ES-I3 (cell line): Measurements from ENCODE around the gene TTC27.
"Not testable (repeated sequence)": the region's sequence is repeated elsewhere in the genome, so short reads cannot be mapped to it uniquely, and the experiment has no call there.

Source experiments
- H3K36me3 ChIP-seq: 2 replicates; pipeline ENCODE4 v1.6.1; 2013; ENCODE audit warnings: mild to moderate bottlenecking, low read length, control low read depth, moderate library complexity; ENCODE audit not compliant: insufficient read depth
- H3K4me1 ChIP-seq: 2 replicates; pipeline ENCODE4 v1.6.1; 2013; ENCODE audit warnings: mild to moderate bottlenecking, control low read depth, low read length; ENCODE audit not compliant: insufficient read depth
- H3K9ac ChIP-seq: 2 replicates; pipeline ENCODE4 v1.6.1; 2013; ENCODE audit warnings: low read depth, mild to moderate bottlenecking, low read length, moderate library complexity
- H3K9me3 ChIP-seq: 2 replicates; pipeline ENCODE4 v1.6.1; 2013; ENCODE audit warnings: mild to moderate bottlenecking, low read length, moderate library complexity; ENCODE audit not compliant: control insufficient read depth, insufficient read depth

TTC27 gene

DNA sequence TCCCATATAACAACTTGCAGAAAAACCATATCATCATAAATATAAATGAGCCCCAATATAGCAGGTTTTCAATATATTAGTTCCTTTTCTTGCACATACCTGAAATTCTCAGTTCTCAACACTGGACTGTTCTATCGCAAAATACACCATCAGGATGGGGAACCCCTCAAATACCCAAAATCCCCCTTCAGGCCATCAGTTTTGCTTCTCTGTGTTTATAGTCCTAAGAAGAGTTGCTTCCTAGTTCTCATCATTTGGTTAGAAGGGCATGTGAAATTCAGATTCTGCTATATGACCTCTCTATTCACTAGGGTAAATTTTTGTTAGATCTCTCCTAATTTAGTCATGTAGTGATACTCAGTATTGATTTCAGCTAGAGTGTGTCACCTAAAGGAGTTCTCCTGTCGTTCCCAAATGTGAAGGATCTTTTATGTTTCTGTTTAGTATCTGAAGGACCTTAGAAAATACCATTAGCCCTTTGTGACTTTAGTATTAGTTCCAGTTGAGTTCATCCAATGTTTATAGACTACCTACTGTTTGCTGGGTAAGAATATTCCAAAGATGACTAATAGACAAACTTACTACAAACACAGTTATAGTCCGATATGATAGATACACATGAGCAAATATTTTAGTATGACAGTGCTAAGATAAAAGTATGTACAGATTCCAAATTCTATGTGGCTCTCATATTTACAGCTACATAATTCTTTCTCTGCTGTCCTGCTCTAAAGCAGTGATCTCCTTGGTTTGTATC, 115.8 kb downstream of the TTC27 start:
- no peak overlapping the region for H3K9ac ChIP-seq

DNA sequence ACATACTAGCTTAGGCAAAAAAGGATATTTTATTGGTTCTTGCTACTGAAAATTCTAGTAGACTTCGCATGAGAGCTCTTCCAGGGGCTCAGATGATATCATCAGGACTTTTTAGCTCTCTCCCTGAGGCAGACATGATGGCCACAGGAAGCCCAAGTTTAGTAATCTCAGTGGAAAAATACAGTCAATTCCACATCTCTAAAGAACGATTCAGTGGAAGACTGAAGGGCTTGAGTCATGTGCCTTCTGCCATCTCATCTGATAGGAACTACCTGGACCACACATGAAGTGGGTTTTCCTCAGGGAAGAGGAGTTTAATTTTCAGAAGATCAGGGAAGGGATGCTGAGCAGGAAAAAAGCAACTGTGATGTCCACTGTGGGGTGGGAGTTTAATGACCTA, 117.3 kb downstream of the TTC27 start:
- H3K9ac ChIP-seq, result no peak overlapping the region
- no peaks in the 10 kb centered on the region for H3K36me3 ChIP-seq
- no peaks in the 10 kb centered on the region for H3K4me1 ChIP-seq
- no peaks in the 10 kb centered on the region for H3K9me3 ChIP-seq

More for the DNA sequence above, 115.8 kb downstream of the TTC27 start:
- H3K36me3 ChIP-seq, result no peaks in the 10 kb centered on the region
- H3K9me3 ChIP-seq, result no peaks in the 10 kb centered on the region
- H3K4me1 ChIP-seq, result no peaks in the 10 kb centered on the region

DNA sequence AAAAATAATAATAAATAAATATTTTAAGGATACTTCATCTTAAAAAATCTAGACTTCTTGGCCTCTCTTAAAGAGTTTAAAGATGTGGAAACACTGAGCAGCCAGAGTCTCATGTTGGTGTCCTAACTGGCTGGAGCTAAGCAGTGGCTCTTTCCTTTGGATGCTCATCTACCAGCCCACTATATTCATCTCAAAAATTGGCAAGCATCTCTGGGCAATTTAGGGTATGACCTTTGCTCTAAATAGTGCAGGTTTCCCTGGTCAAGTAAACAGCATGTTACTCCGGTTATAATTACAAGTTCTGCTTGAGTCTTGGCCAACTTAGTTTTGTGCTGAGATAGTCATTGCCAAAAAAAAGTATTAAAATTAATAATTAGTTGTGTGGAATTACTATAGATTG, 117.8 kb downstream of the TTC27 start:
- Histone ChIP-seq H3K9ac (no peak overlapping the region), H3K4me1 (no peaks in the 10 kb centered on the region), H3K36me3 (no peaks in the 10 kb centered on the region), H3K9me3 (no peaks in the 10 kb centered on the region)

DNA sequence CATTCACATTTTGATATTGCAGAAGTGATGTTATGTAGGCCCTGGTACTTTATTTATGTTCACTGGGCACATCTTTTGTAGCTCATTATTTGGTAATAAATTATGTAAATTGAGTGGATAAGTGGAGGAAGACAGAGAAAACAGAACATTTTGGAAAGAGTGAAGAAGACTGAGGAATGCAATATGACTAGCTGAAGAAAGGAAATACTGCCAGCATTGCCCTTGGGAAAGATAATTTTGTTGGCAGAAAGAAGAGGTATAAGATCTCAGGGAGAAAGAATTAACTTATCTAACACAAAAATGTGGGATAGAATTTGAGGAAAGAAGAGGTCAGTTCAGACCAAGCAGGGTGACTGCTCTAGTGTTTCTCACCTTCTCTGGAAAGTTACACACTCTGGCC, 118.8 kb downstream of the TTC27 start:
- Histone ChIP-seq H3K9me3 (no peaks in the 10 kb centered on the region), H3K9ac (no peak overlapping the region), H3K36me3 (no peaks in the 10 kb centered on the region), H3K4me1 (no peaks in the 10 kb centered on the region)

DNA sequence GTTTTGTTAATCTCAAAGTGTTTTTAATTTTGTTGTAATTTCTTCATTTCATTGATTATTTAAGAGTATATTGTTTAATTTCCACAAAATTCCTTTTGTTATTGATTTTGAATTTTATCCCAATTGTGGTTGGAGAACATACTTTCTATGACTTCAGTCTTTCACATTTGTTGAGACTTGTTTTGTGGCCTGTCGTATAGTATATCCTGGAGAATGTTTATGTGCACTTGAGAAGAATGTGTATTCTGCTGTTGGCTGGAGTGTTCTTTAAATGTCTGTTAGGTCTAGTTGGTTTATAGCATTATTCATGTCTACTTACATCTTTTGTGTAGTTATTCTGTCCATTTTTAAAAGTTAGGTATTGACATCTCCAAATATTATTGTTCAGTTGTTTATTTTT, 120.3 kb downstream of the TTC27 start:
- H3K4me1 ChIP-seq, result no peaks in the 10 kb centered on the region
- H3K36me3 ChIP-seq, result no peaks in the 10 kb centered on the region
- no peak overlapping the region for H3K9ac ChIP-seq
- no peaks in the 10 kb centered on the region; the same call in 1 of the 2 replicates for H3K9me3 ChIP-seq

DNA sequence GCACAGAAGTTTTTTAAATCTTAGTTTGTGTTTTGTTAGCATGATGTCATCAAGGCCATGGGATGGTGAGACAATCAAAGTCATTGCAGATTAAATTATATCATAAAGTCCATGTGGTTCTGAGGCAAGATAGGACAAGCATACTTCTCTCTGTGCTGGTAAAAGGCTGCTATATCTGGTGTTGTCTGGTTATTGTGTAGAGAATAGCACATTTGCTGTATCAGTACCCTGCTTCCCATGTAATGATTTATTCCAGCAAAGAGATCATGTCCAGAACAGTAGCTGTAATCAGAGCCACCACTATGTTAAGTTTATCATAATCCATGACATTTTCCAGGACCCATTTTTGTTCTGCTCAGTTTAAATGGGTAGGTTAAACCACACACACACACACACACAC, 123.0 kb downstream of the TTC27 start:
- H3K36me3 ChIP-seq, result no peaks in the 10 kb centered on the region
- no peaks in the 10 kb centered on the region; the same call in 1 of the 2 replicates for H3K9me3 ChIP-seq
- H3K4me1 ChIP-seq, result no peaks in the 10 kb centered on the region
- no peak overlapping the region for H3K9ac ChIP-seq

DNA sequence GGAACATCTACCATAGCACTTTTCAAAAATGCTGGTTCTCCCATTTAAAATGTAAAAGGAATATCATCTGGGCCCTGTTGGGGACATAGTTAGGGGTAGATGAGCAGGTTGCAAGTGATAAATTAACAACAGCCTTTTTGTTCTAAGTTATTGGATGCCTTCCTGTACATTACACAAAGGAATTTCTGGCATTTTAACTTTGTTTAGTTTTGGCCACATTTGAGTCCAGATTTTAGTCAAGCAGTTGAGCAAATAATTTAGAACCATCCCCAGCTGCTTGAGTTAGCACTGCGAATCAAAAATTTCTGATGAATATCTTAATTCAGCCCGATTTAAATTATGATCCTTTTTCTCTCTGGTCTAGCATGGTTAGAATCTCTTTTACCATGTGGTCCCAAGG, 124.4 kb downstream of the TTC27 start:
- no peaks in the 10 kb centered on the region for H3K36me3 ChIP-seq
- no peaks in the 10 kb centered on the region for H3K4me1 ChIP-seq
- no peak overlapping the region for H3K9ac ChIP-seq
- H3K9me3 ChIP-seq, result no peaks in the 10 kb centered on the region; the same call in 1 of the 2 replicates

DNA sequence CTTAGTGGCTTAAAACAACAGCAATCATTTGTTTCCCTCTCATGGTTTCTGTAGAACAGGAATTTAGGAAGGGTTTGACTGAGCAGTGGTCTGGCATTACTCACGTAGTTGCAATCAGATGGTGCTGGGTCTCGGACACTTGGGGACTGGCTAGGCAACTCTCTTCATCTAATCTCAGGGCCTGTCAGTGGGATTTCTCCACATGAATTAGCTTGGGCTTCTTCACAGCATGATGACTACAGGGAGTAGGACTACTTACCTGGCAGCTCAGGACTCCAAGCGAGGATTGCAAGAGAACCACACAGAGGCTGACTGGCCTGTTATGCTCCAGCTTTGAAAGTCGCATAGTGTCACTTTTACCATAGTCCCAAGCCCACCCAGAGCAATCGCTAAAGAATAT, 125.1 kb downstream of the TTC27 start:
- no peaks in the 10 kb centered on the region for H3K4me1 ChIP-seq
- no peak overlapping the region for H3K9ac ChIP-seq
- no peaks in the 10 kb centered on the region; the same call in 1 of the 2 replicates for H3K9me3 ChIP-seq
- no peaks in the 10 kb centered on the region for H3K36me3 ChIP-seq

DNA sequence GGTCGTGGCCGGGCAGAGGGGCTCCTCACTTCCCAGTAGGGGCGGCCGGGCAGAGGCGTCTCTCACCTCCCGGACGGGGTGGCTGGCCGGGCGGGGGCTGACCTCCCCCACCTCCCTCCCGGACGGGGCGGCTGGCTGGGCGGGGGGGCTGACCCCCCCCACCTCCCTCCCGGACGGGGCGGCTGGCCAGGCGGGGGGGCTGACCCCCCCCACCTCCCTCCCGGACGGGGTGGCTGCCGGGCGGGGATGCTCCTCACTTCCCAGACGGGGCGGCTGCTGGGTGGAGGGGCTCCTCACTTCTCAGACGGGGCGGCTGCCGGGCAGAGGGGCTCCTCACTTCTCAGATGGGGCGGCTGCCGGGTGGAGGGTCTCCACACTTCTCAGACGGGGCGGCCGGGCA, 126.8 kb downstream of the TTC27 start:
- H3K9ac ChIP-seq, H3K4me1 ChIP-seq, H3K36me3 ChIP-seq, H3K9me3 ChIP-seq: not testable (repeated sequence)

DNA sequence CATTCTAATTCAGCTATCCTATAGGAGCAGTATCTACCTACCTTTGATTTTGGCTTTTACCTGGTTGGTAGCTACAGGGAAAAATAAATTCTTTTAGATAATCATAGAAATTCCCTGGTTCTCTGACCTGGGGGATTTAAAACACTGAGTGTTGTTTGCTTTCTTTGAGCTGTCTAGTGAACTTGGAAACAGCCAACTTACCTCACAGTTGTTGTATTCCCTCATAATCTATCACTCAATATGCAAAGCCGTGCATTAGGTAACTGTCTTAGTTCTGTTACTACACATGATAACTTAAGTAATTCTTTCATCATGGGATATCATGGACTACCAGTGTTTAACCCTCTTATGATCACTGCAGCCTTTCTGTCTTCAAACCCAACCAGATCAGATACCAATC, 127.8 kb downstream of the TTC27 start:
- H3K9me3 ChIP-seq, result no peaks in the 10 kb centered on the region; the same call in 1 of the 2 replicates
- no peaks in the 10 kb centered on the region for H3K36me3 ChIP-seq
- no peak overlapping the region for H3K9ac ChIP-seq
- no peaks in the 10 kb centered on the region for H3K4me1 ChIP-seq

DNA sequence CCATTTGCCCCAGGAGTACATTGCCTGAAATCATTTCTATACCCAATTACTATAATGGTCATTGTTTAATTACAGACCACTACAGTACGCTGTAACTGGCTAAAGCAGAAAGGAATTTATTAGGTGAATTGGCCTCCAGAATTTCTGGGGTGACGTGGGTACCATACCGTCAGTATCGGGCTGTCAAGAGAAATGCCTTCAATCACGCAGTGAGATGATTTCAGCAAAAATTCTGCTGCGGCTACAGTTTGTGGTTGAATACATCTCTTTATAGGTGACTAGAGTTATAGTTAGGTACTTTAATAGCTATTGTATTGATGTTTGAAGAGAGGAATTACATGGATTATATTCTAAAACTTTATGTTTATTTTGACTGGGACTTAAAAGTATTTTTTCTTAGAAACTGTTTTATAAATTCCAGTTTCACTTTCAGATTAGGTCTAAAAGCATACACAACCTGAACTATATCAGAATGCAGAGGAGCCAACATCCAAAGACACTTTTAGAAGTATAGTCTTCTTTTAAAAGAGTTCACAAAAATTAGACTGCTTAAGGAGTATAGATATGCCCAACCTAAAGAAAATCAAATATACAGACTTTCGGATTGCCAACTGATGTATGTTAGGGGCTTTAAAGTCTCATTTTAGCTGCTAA, 128.4 kb downstream of the TTC27 start:
- no peak overlapping the region for H3K9ac ChIP-seq
- no peaks in the 10 kb centered on the region; the same call in 1 of the 2 replicates for H3K9me3 ChIP-seq
- no peaks in the 10 kb centered on the region for H3K36me3 ChIP-seq
- no peaks in the 10 kb centered on the region for H3K4me1 ChIP-seq

DNA sequence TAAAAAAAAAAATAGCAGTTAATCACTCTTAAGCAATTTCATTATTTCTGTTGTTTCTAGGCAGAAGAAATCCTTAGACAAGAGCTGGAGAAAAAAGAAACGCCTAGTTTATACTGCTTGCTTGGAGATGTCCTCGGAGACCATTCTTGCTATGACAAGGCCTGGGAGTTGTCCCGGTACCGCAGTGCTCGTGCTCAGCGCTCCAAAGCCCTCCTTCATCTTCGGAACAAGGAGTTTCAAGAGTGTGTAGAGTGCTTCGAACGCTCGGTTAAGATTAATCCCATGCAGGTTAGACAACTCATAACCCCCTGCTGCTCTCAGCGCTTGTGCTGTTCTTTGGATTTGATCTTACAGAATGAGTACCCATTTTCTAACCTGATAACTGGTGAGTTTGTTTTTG, 130.4 kb downstream of the TTC27 start:
- no peaks in the 10 kb centered on the region for H3K4me1 ChIP-seq
- no peaks in the 10 kb centered on the region for H3K36me3 ChIP-seq
- H3K9me3 ChIP-seq, result no peaks in the 10 kb centered on the region
- H3K9ac ChIP-seq, result no peak overlapping the region

DNA sequence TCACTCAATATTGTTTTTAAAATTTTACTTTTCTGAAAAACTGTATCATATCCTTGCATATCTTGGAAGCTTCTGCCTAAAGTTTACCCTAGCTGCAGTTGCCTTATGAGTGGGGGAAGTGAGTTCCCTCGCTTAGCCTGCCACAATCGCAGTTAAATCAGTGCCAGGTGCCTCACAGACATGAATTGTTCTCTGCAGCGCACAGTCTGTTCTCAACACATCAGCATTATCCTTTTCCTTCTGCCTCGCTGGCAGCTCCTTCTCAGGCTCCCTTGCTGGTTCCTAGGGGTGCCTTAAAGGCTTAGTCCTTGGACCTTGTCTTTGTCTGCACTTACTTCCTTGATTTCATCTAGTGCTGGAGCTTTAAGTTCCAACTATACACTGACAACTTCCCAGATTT, 132.8 kb downstream of the TTC27 start:
- Histone ChIP-seq H3K36me3 (no peaks in the 10 kb centered on the region), H3K9me3 (no peaks in the 10 kb centered on the region), H3K9ac (no peak overlapping the region), H3K4me1 (no peaks in the 10 kb centered on the region)

DNA sequence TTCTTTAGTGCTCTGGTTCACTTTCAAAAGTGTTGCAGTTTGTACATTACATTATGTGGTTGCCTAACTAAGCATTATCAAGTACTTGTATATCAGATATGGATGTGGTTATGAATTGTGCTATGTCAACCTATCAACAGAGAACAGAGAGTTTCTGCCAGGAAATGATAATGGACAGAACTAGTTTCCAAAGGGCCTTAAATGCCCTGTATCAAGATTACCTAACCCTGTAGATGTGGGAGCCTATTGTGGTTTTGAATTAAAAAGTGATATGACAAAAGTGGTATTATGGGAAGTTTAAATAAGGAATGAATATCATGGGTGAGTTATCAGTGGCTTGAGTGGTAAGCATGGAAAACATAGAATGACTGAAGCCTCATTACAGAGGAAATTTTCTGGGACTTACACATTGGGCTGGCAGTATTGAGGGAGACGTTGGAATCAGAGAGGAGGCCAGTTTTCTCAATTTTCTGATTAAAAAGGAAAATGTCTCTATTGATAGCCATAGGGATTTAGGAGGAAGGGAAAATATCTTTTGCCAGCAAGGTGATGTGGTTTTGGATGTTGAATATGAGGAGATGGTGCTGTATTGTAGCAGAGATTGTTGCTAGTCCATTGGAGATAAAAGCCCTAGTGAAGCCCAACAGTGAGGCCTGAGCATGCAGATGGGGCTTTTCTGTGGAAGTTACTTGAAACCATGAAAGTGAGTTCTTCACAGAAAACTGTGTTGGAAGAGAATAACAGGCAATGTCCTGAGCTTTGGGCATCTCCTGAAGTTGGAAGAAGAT, 140.7 kb downstream of the TTC27 start:
- no peaks in the 10 kb centered on the region for H3K36me3 ChIP-seq
- no peaks in the 10 kb centered on the region for H3K9me3 ChIP-seq
- H3K4me1 ChIP-seq, result no peaks in the 10 kb centered on the region
- no peak overlapping the region for H3K9ac ChIP-seq

DNA sequence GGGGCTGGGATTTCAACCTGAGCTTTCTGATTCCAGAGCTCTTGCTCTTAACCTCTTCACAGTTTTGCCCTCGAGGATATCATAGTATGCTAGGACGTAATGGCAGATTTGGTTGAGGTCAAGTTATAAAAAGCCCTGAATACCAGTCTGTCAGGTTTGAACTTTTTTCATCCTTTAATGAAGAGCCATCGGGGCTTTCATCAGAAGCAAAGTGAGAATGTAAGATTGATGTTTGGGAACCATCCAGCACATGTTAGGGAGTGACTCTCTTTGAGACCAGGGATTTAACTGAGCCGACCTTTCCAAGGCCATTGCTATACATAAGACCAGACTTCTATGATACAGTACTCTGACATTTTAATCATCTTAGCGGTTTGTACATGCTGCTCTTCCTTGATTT, 142.5 kb downstream of the TTC27 start:
- H3K4me1 ChIP-seq, result no peaks in the 10 kb centered on the region
- no peak overlapping the region for H3K9ac ChIP-seq
- H3K36me3 ChIP-seq, result no peaks in the 10 kb centered on the region
- H3K9me3 ChIP-seq, result no peaks in the 10 kb centered on the region
